Ovary (tissue), 3 donors: ENCODE data around the gene RAB8A.

ENCODE experiments used
- CTCF ChIP-seq, 3 donors: fragments of 450-650 bp in 2 of 3; fragments of 200-600 bp in 1 of 3; IDR thresholded peaks; one replicate each; pipeline versions ENCODE4 v1.5.1 to v1.8.0; 2016 to 2022; ENCODE audit warnings: antibody characterized with exemption in 3 of 3, mild to moderate bottlenecking in 1 of 3
- EP300 ChIP-seq: sonication (generic); formaldehyde crosslinking; IDR thresholded peaks from one replicate; pipeline ENCODE4 v1.6.1; 2017; ENCODE audit warnings: antibody characterized with exemption
- donor health status: DM: no; HTN: no; CAD: no.

GRCh38 chr19:16166417-16166816 lies 54.7 kb downstream of the RAB8A start:
- TF ChIP-seq CTCF (IDR thresholded peaks at IDR 0.05) (no peak), EP300 (no peak)
